LHCN-M2 (cell line): ENCODE data around the gene SLCO1C1. TPM values are rescaled to one million over a fixed set of nuclear protein-coding genes. Genes with fewer than 3 reads are reported as not detected.
A peak's percentile ranks its signal among the peaks of the same experiment; 100 is the strongest.
"Not testable (repeated sequence)": the region's sequence is repeated elsewhere in the genome, so short reads cannot be mapped to it uniquely, and the experiment has no call there.

Experiments used
- DNase-seq: peaks from one replicate; pipeline ENCODE4 v3.0.0-alpha.2; 2012; ENCODE audit warnings: low read depth
- polyA plus RNA-seq: library from polyadenylated mRNA; unstranded; fragments of >200 nt; gene quantifications from one replicate; pipeline ENCODE4 v1.2.1, GENCODE V29; 2012; ENCODE audit warnings: missing spikeins
- total RNA-seq: library from RNA; depleted of rRNA; stranded (reverse); fragments of >200 nt; gene quantifications from 2 replicates; pipeline ENCODE4 v1.2.3, GENCODE V29; 2014; rRNA removed

The SLCO1C1 gene
- total RNA-seq: not detected in 2 replicates
- not detected for polyA plus RNA-seq

- no peak for DNase-seq
Measured at GRCh38 chr12:20695232-20695631, at the start of gene SLCO1C1. SLCO1C1 (plus strand) TSS chr12:20695332; CDS start chr12:20699577, 4,245 bp downstream.

DNA sequence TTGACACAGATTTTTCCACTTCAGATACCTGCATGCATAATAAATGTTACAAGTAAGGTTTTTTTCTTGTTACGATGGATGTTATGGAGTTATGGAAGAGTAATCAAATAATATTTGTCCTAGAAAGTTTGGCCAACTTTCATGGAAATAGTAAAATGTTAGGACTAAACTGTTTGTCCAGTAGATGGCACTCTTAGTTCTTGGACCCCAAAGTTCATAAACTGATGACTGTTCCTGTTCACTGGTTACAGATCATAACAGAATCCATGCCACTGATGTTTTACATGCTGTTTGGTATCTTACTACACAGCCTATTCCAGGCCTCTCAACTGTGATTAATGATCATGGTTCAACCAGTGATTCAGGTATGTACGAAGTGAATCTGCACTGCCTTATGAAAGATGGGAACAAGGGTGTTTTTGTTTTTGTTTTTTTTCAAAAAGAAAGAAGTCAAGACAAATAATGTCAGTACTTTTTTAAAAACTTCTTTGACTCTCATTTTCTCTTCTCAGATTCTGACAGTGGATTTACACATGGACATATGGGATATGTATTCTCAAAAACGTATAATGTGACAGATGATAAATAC lies 48.8 kb upstream of the SLCO1C1 start:
- peak; percentile 31 for DNase-seq

DNA sequence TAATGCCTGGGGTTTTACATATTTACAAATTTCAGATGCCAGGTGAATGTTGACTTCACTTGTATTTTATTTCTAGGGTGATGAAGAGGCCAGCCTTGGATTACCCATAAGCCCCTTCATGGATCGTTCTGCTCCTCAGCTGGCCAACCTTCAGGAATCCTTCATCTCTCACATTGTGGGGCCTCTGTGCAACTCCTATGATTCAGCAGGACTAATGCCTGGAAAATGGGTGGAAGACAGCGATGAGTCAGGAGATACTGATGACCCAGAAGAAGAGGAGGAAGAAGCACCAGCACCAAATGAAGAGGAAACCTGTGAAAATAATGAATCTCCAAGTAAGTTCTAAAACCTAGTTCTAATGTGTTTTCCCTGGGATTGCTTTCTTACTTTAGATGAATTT lies 41.3 kb upstream of the SLCO1C1 start:
- DNase-seq: no peak

- no peak for DNase-seq
Measured at GRCh38 chr12:20656600-20656999, 38.5 kb upstream of the SLCO1C1 start.

DNA sequence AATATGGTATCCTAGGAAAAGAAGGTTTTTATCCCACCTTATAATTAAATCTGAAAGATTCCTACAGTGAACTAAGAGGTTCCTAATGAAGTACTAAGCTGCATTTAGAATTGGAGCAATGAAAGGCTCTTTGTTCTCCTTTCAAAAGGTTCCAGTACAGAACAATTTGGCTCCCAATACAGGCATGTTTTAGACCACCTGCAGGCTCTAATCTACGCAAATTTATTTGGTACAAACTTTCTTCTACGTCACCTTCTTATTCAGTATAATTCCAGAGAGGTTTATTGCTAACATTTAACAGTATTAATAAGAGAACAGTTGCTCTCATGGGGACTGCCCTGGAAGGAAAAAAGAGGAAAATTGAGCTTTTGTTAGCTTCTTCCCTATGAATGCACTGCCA lies 37.6 kb upstream of the SLCO1C1 start:
- no peak for DNase-seq

DNA sequence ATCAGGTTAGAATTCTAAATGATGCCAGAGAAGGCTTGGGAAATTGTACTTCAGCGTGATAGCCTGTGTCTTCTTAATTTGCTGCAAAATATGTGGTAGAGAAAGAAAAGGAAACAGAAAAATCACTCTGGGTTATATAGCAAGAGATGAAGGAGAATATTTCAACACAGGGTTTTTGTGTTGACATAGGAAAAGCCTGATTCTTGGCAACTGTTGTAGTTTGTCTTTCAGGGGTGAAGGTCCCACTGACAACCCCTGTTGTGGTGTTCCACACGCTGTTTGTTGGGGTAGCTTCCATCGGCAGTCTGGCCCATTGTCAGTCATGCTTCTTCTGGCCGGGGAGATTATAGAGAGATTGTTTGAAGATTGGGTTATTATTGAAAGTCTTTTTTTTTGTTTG lies 13.8 kb upstream of the SLCO1C1 start:
- DNase-seq: no peak

GRCh38 chr12:20696181-20696905 lies 1.2 kb downstream of the SLCO1C1 start:
- no peak for DNase-seq

- DNase-seq: no peak
Measured at GRCh38 chr12:20701106-20701505, 6.0 kb downstream of the SLCO1C1 start.

GRCh38 chr12:20704860-20705259 lies 9.7 kb downstream of the SLCO1C1 start:
- DNase-seq: no peak

GRCh38 chr12:20711846-20712245 lies 16.7 kb downstream of the SLCO1C1 start:
- no peak for DNase-seq

- DNase-seq: no peak
Measured at GRCh38 chr12:20716037-20716436, 20.9 kb downstream of the SLCO1C1 start.

- DNase-seq: no peak
Measured at GRCh38 chr12:20716985-20717384, 21.9 kb downstream of the SLCO1C1 start.

DNA sequence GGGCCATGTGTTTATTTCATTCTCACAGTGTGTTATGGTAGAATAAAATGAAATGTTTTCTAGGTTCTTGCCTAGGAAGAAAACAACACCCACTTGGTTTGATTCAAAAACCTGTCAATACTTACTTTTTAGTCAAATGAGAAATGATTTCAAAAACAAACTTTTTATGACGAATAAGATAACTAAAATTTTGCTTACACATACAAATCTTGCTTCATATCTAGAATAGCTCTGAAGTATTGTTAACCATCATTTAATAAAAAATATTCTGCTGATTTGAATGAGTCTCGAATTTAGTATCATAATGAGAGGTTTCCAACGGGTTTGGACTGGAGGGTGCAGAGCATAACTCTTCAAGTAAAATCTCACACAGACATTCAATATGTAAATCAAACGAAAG lies 23.2 kb downstream of the SLCO1C1 start:
- DNase-seq: no peak

- no peak for DNase-seq
Measured at GRCh38 chr12:20722142-20722541, 27.0 kb downstream of the SLCO1C1 start.

- DNase-seq: no peak
Measured at GRCh38 chr12:20731274-20731673, 36.1 kb downstream of the SLCO1C1 start.

DNA sequence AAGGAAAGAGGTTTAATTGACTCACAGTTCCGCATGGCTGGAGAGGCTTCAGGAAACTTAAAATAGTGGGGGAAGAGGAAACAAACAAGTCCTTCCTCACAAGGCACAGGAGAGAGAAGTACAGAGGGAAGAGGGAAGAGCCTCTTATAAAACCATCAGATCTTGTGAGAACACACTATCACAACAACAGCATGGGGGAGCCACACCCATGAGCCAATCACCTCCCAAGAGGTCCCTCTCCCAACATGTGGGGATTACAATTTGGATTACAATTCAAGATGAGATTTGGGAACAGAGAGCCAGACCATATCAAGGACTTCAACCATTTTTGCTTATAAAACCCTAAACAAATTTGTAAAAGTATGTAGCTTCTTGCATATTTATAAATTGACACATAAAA lies 45.8 kb downstream of the SLCO1C1 start:
- DNase-seq: no peak

DNA sequence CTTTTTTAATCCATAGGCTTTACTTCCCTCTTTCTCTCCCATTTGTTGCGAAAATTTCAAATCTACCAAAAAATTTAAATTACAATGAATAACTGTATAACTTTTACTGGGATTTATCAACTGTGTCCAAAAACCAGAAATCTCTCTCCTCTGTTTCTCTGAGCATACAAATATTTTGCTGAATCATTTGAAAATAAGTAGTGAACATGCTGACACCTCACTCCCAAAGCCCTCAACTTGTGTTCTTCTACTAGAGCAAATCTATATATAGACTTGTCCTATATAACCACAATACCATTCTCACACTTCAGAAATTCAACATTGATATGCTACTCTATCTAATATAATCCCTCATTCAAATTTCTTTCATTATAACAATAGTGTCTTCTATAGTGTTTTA lies 53.1 kb downstream of the SLCO1C1 start:
- DNase-seq: no peak

DNA sequence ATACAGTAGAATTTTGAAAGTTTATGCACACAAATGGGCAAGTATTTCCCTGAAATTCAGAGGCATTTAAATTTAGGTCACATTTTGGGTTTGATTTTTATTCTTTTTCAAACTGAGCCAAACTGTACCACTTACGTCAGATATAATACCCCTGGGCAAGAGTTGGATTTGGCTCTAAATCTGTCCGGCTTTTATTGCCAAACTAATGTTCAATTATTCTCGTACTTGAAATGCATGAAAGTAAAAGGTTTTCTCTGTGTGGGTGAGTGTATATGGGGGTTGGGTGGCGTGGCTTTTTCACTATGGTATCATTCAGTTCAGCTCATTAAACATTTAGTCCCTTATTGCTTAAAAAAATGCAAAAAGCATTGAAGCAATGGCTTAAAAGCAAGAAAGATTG lies 55.9 kb downstream of the SLCO1C1 start:
- DNase-seq: no peak

DNA sequence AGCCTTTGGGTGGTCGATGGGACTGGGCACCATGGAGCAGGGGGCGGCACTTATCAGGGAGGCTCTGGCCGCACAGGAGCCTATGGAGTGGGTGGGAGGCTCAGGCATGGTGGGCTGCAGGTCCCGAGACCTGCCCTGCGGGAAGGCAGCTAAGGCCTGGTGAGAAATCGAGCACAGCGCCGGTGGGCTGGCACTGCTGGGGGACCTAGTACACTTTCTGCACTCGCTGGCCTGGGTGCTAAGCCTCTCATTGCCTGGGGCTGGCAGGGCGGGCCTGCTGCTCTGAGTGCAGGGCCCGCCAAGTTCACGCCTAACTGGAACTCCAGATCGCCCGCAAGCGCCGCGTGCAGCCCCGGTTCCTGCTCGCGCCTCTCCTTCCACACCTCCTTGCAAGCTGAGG lies 82.3 kb downstream of the SLCO1C1 start:
- DNase-seq: no peak

DNA sequence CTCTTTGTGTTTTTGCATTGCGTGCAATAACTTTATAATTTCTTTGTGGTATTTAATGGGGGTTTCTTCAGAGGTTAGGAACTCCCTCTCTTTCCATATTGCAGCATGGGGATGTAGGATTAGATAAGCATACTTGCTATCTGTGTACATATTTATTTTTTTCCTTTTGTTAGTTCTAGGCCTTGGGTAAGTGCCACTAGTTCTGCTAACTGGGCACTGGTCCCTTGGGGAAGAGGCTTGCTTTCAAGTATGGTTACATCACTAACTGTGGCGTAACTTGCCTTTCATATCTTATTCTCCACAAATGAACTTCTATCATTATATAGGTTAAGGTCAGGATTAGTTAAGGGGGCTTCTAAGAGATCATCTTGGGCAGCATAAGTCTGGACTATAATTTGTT lies 83.8 kb downstream of the SLCO1C1 start:
- no peak for DNase-seq

- DNase-seq: not testable (repeated sequence)
Measured at GRCh38 chr12:20779971-20780370, 84.8 kb downstream of the SLCO1C1 start.

DNA sequence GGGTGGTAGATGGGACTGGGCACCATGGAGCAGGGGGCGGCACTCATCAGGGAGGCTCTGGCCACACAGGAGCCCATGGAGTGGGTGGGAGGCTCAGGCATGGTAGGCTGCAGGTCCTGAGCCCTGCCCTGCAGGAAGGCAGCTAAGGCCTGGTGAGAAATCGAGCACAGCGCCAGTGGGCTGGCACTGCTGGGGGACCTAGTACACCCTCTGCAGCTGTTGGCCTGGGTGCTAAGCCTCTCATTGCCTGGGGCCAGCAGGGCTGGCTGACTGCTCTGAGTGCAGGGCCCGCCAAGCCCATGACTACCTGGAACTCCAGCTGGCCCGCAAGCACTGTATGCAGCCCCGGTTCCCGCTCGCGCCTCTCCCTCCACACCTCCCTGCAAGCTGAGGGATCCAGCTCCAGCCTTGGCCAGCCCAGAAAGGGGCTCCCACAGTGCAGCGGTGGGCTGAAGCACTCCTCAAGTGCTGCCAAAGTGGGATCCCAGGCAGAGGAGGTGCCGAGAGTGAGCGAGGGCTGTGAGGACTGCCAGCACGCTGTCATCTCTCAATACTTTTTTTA lies 88.7 kb downstream of the SLCO1C1 start:
- not testable (repeated sequence) for DNase-seq

DNA sequence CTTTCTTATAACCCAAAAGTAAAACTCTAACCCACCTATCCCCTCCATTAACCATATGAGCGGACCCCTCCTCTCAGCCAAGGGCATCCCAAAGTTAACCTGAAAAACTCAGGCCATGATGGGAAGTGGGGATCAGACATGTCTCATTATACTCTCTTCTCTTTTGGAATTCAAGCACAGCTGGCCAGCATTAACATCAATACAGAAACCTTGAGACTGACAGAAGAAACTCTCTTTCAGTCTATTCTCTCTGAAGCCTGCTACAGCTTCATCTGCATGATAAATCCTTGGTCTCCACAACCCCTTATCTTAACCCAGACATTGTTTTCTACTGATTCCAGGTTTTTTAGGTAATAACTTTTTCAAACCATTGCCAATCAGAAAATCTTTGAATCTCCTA lies 97.8 kb downstream of the SLCO1C1 start:
- no peak for DNase-seq
